Measurements from ENCODE around the gene ZNF85.

DNA sequence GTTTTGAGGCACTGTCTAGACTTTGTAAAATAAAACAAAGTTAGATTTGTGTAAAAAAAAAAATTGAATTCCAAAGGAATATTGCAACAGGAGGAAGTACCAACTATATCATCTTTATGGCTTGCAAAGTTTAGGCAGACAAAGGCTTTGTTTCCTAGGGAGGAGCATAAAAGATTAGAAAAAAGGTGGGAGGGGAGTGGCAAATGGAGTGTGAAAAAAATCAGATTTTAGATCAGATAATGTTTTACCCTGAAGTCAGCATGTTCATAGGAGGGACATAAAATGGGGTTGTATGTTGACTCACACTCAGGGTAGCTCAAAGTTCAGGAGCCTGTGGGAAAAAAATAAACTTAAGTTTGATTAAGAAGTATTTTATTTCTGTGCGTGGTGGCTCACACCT, 3.7 kb downstream of the ZNF85 start:
- TF ChIP-seq, protein P1, sequence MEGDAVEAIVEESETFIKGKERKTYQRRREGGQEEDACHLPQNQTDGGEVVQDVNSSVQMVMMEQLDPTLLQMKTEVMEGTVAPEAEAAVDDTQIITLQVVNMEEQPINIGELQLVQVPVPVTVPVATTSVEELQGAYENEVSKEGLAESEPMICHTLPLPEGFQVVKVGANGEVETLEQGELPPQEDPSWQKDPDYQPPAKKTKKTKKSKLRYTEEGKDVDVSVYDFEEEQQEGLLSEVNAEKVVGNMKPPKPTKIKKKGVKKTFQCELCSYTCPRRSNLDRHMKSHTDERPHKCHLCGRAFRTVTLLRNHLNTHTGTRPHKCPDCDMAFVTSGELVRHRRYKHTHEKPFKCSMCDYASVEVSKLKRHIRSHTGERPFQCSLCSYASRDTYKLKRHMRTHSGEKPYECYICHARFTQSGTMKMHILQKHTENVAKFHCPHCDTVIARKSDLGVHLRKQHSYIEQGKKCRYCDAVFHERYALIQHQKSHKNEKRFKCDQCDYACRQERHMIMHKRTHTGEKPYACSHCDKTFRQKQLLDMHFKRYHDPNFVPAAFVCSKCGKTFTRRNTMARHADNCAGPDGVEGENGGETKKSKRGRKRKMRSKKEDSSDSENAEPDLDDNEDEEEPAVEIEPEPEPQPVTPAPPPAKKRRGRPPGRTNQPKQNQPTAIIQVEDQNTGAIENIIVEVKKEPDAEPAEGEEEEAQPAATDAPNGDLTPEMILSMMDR (IDR thresholded peaks at IDR 0.05): no peak
- TF ChIP-seq POLR2A (IDR thresholded peaks at IDR 0.05): no peak
- TF ChIP-seq EP300 (IDR thresholded peaks at IDR 0.05): no peak
